Measurements from ENCODE around the gene RUNX1.

RUNX1 gene

DNA sequence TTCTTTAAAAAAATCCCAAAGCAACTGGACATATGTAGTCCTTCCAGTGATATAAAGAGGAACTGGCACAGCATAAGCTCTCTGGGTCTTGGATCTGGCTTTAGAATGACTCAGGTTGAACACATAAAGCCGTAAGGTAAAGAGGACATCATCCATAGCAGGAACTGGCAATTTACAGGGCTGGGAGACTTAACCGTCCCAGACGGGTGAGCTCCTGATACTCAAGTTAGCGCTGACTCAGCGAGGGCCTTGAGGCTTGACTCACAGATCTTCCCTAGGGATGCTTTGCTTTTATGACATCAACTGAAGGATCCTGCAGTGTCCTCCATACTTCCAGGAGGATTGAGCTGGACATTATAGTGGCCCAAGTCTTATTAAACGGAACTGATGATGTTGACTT, 226.2 kb downstream of the RUNX1 start:
- CTCF ChIA-PET, result interaction anchor here (0.6 kb wide), 1 partner anchor 1017 kb away, joined by 5 read pairs; no protein-coding TSS in a partner anchor
- DNase-seq (ENCODE audit: extremely low spot score), result no peak
- TF ChIP-seq LEF1 (IDR thresholded peaks at IDR 0.05; ENCODE audit: borderline replicate concordance) (no peak), BHLHE40 (IDR thresholded peaks at IDR 0.05; ENCODE audit: borderline replicate concordance) (no peak), SUZ12 (IDR thresholded peaks at IDR 0.05) (no peak), L3MBTL2 (conservative IDR thresholded peaks at IDR 0.05) (no peak), FOXK2 (IDR thresholded peaks at IDR 0.05) (no peak), FOXA1 (IDR thresholded peaks at IDR 0.05) (no peak), TARDBP (IDR thresholded peaks at IDR 0.05) (no peak), ARNT (IDR thresholded peaks at IDR 0.05) (no peak), HDGF (IDR thresholded peaks at IDR 0.05; ENCODE audit: borderline replicate concordance) (no peak), ELF4 (IDR thresholded peaks at IDR 0.05) (no peak), SP1 (IDR thresholded peaks at IDR 0.05) (no peak), FOXM1 (IDR thresholded peaks at IDR 0.05; ENCODE audit: borderline replicate concordance) (no peak), NFRKB (IDR thresholded peaks at IDR 0.05) (no peak), CTBP1 (IDR thresholded peaks at IDR 0.05; ENCODE audit: borderline replicate concordance) (no peak), ZNF384 (IDR thresholded peaks at IDR 0.05) (no peak)
- TF ChIP-seq, protein P1, sequence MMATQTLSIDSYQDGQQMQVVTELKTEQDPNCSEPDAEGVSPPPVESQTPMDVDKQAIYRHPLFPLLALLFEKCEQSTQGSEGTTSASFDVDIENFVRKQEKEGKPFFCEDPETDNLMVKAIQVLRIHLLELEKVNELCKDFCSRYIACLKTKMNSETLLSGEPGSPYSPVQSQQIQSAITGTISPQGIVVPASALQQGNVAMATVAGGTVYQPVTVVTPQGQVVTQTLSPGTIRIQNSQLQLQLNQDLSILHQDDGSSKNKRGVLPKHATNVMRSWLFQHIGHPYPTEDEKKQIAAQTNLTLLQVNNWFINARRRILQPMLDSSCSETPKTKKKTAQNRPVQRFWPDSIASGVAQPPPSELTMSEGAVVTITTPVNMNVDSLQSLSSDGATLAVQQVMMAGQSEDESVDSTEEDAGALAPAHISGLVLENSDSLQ (IDR thresholded peaks at IDR 0.05), result no peak
- POLR2A ChIA-PET, result no interaction called here

DNA sequence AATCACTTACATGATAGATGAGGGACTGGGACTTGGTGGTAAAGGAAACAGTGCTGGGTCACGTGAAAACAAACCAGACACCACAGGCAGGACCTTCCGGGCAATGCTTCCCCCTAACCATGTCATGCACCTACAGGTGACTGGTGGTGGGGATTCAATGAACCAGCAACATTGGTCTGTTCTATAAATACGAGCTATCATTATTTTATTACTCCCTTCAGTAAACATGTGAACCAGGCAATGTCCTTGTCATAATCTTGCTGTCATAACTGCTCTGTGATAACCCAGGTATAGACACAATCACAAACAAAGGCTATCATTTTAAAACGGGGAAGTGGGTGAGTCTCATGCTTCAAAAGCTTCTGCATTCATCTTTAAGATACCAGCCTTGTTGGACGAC, 226.9 kb downstream of the RUNX1 start:
- DNase-seq (ENCODE audit: extremely low spot score), result no peak
- TF ChIP-seq ARNT (IDR thresholded peaks at IDR 0.05) (no peak), SP1 (IDR thresholded peaks at IDR 0.05) (no peak), TARDBP (IDR thresholded peaks at IDR 0.05) (no peak), ELF4 (IDR thresholded peaks at IDR 0.05) (no peak), LEF1 (IDR thresholded peaks at IDR 0.05; ENCODE audit: borderline replicate concordance) (no peak), HDGF (IDR thresholded peaks at IDR 0.05; ENCODE audit: borderline replicate concordance) (no peak), FOXA1 (IDR thresholded peaks at IDR 0.05) (no peak), FOXM1 (IDR thresholded peaks at IDR 0.05; ENCODE audit: borderline replicate concordance) (no peak), FOXK2 (IDR thresholded peaks at IDR 0.05) (no peak), SUZ12 (IDR thresholded peaks at IDR 0.05) (no peak), NFRKB (IDR thresholded peaks at IDR 0.05) (no peak)
- ChIA-PET POLR2A (no interaction called here), CTCF (no interaction called here)

DNA sequence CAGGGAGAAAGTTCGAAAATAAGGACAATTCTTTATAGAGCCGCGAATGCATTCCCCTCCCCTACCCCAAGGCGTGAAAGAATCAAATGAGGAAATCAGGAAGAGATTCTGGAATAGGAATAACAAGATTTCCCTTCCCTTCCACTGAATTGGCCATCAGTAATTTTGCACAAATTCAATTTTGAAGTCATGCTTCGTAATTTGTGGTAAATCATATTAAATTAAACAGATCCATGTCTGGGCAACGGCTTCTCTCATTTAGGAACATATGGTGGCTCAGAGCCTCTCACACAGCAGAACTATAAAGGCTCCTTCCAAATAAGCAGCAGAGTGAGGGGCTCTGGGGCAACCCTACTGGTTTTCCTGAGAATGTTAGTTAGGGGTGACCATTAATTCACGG, 227.4 kb downstream of the RUNX1 start:
- no peak for DNase-seq (ENCODE audit: extremely low spot score)
- ChIA-PET CTCF (no interaction called here), POLR2A (no interaction called here)
- no peak for TF ChIP-seq FOXM1 (IDR thresholded peaks at IDR 0.05; ENCODE audit: borderline replicate concordance)
- no peak for TF ChIP-seq FOXA1 (IDR thresholded peaks at IDR 0.05)
- TF ChIP-seq, protein P1 (IDR thresholded peaks at IDR 0.05), result no peak

DNA sequence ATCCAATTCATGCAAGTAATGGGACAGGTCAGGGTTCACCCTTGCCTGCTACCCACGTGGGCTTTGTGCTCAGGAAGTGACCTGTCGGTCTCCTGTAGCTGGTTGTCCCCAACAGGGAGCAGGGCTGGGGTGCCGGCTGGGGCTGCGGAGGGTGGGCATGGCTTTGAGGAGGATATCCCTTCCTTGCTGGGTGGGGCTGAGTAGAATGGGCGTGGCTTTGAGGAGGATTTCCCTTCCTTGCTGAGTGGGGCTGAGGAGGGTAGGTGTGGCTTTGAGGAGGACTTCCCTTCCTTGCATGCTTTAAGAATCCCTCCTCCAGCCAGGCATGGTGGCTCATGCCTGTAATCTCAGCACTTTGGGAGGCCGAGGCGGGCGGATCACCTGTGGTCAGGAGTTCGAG, 229.1 kb downstream of the RUNX1 start:
- ChIA-PET POLR2A (no interaction called here), CTCF (no interaction called here)
- no peak for DNase-seq (ENCODE audit: extremely low spot score)
- no peak for TF ChIP-seq ZNF384 (IDR thresholded peaks at IDR 0.05)
- TF ChIP-seq SP1 (IDR thresholded peaks at IDR 0.05), result no peak
- no peak for TF ChIP-seq FOXK2 (IDR thresholded peaks at IDR 0.05)
- TF ChIP-seq, protein P1 (IDR thresholded peaks at IDR 0.05), result no peak
- no peak for TF ChIP-seq NFRKB (IDR thresholded peaks at IDR 0.05)
- TF ChIP-seq SUZ12 (IDR thresholded peaks at IDR 0.05), result no peak
- no peak for TF ChIP-seq LEF1 (IDR thresholded peaks at IDR 0.05; ENCODE audit: borderline replicate concordance)
- TF ChIP-seq FOXM1 (IDR thresholded peaks at IDR 0.05; ENCODE audit: borderline replicate concordance), result no peak
- TF ChIP-seq FOXA1 (IDR thresholded peaks at IDR 0.05), result no peak
- no peak for TF ChIP-seq CTBP1 (IDR thresholded peaks at IDR 0.05; ENCODE audit: borderline replicate concordance)
- TF ChIP-seq TARDBP (IDR thresholded peaks at IDR 0.05), result no peak

DNA sequence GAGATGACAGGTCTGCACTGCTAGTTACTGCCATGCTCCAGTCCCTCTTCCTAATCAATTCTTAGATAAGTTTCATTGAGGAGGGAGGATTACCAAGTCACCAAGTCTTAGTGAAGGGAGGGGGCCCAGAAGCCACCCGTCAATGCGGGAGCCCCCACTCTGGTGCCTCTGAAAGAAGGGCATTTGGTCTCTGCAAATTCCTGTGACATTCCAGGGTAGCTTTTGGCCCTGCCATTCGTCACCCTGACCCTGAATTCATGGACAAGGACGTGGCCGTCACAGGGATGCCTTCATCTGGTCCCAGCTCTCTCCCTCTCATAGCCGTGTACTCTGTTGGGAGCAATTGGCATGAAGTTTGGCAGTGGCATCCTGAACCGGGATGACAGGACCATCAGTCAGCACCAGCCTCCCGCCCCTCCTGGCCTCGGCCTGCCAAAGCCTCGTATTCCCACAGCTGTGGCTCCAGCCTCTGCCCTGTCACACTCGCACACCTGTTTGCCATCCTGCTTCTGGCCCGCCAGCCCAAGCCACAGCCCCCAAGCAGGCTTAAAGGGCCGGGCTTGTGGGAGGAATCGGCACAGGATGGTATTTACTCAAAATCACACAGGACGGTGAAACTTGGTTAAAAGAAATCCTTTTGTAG, 229.6 kb downstream of the RUNX1 start:
- POLR2A ChIA-PET, result no interaction called here
- CTCF ChIA-PET, result no interaction called here
- no peak for DNase-seq (ENCODE audit: extremely low spot score)
- no peak for TF ChIP-seq FOXK2 (IDR thresholded peaks at IDR 0.05)
- TF ChIP-seq NFRKB (IDR thresholded peaks at IDR 0.05), result no peak
- no peak for TF ChIP-seq LEF1 (IDR thresholded peaks at IDR 0.05; ENCODE audit: borderline replicate concordance)
- no peak for TF ChIP-seq FOXM1 (IDR thresholded peaks at IDR 0.05; ENCODE audit: borderline replicate concordance)
- no peak for TF ChIP-seq L3MBTL2 (conservative IDR thresholded peaks at IDR 0.05)
- TF ChIP-seq HDGF (IDR thresholded peaks at IDR 0.05; ENCODE audit: borderline replicate concordance), result no peak
- TF ChIP-seq ELF4 (IDR thresholded peaks at IDR 0.05), result no peak
- no peak for TF ChIP-seq ARNT (IDR thresholded peaks at IDR 0.05)
- TF ChIP-seq CTBP1 (IDR thresholded peaks at IDR 0.05; ENCODE audit: borderline replicate concordance), result no peak
- no peak for TF ChIP-seq SP1 (IDR thresholded peaks at IDR 0.05)
- TF ChIP-seq, protein P1 (IDR thresholded peaks at IDR 0.05), result no peak
- no peak for TF ChIP-seq BHLHE40 (IDR thresholded peaks at IDR 0.05; ENCODE audit: borderline replicate concordance)
- TF ChIP-seq FOXA1 (IDR thresholded peaks at IDR 0.05), result no peak
- TF ChIP-seq ZNF384 (IDR thresholded peaks at IDR 0.05), result no peak

DNA sequence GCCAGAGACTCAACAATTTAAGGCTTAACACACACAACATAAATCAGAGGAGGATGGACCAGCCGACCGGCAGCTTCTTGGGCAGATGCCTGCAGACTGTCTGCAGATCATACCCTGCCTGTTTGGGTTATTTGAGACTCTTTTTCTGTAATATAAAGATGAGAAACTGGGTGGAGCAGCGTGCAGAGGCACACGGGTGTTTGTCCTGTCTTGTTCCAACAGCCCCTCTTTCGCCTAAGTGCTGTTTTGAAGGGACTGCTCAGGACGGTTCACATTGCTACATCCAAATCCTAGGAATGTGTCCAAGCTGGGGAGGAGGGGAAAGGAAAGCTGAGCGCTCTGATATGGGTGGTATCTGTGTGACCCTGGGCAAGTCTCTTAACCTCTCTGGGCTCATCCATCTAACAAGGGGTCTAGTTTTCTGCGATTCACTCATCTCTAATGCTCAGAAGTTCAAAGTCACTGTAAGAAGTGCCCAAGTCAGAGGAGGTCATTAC, 230.4 kb downstream of the RUNX1 start:
- CTCF ChIA-PET, result no interaction called here
- POLR2A ChIA-PET, result no interaction called here
- TF ChIP-seq BHLHE40 (IDR thresholded peaks at IDR 0.05; ENCODE audit: borderline replicate concordance) (no peak), TARDBP (IDR thresholded peaks at IDR 0.05) (no peak), ZNF384 (IDR thresholded peaks at IDR 0.05) (no peak), FOXK2 (IDR thresholded peaks at IDR 0.05) (no peak), CTBP1 (IDR thresholded peaks at IDR 0.05; ENCODE audit: borderline replicate concordance) (no peak), FOXM1 (IDR thresholded peaks at IDR 0.05; ENCODE audit: borderline replicate concordance) (no peak), LEF1 (IDR thresholded peaks at IDR 0.05; ENCODE audit: borderline replicate concordance) (no peak), NFRKB (IDR thresholded peaks at IDR 0.05) (no peak), HDGF (IDR thresholded peaks at IDR 0.05; ENCODE audit: borderline replicate concordance) (no peak), FOXA1 (IDR thresholded peaks at IDR 0.05) (no peak), ARNT (IDR thresholded peaks at IDR 0.05) (no peak), SUZ12 (IDR thresholded peaks at IDR 0.05) (no peak), L3MBTL2 (conservative IDR thresholded peaks at IDR 0.05) (no peak), ELF4 (IDR thresholded peaks at IDR 0.05) (no peak), SP1 (IDR thresholded peaks at IDR 0.05) (no peak)
- TF ChIP-seq, protein P1 (IDR thresholded peaks at IDR 0.05), result no peak
- no peak for DNase-seq (ENCODE audit: extremely low spot score)

Measured in HEK293T (cell line).